CD4-positive, alpha-beta T cell treated with Interferon alpha-2 for 1 hour (primary cell): ENCODE measurements around the gene LRMDA.

Experiments used
- DNase-seq, 2 donors: peaks; one replicate each; pipeline ENCODE4 v3.0.0-alpha.2; 2020 to 2022

LRMDA gene

GRCh38 chr10:76433161-76434005 lies 1002.0 kb downstream of the LRMDA start:
- DNase-seq = no peak

- no peak for DNase-seq
Observed at GRCh38 chr10:76435157-76435556, 1003.7 kb downstream of the LRMDA start.

GRCh38 chr10:76436401-76436811 lies 1005.0 kb downstream of the LRMDA start:
- DNase-seq = no peak

GRCh38 chr10:76436981-76437380 lies 1005.6 kb downstream of the LRMDA start:
- DNase-seq = no peak

GRCh38 chr10:76440426-76440825 lies 1009.0 kb downstream of the LRMDA start:
- no peak for DNase-seq

GRCh38 chr10:76442113-76442512 lies 1010.7 kb downstream of the LRMDA start:
- no peak for DNase-seq

GRCh38 chr10:76444034-76444800 lies 1012.8 kb downstream of the LRMDA start:
- DNase-seq = no peak

- no peak for DNase-seq
Observed at GRCh38 chr10:76447578-76447977, 1016.2 kb downstream of the LRMDA start.

- no peak for DNase-seq
Observed at GRCh38 chr10:76451911-76452310, 1020.5 kb downstream of the LRMDA start.

GRCh38 chr10:76453332-76453731 lies 1021.9 kb downstream of the LRMDA start:
- DNase-seq = no peak

GRCh38 chr10:76453997-76454396 lies 1022.6 kb downstream of the LRMDA start:
- DNase-seq = no peak

GRCh38 chr10:76454506-76455140 lies 1023.2 kb downstream of the LRMDA start:
- no peak for DNase-seq

- DNase-seq = no peak
Observed at GRCh38 chr10:76456197-76456596, 1024.8 kb downstream of the LRMDA start.

- no peak for DNase-seq
Observed at GRCh38 chr10:76459016-76459730, 1027.7 kb downstream of the LRMDA start.

- no peak for DNase-seq
Observed at GRCh38 chr10:76461024-76461423, 1029.6 kb downstream of the LRMDA start.

- DNase-seq = no peak
Observed at GRCh38 chr10:76463111-76463510, 1031.7 kb downstream of the LRMDA start.

GRCh38 chr10:76466836-76467503 lies 1035.5 kb downstream of the LRMDA start:
- DNase-seq = no peak

GRCh38 chr10:76469675-76470074 lies 1038.3 kb downstream of the LRMDA start:
- DNase-seq = no peak

- no peak for DNase-seq
Observed at GRCh38 chr10:76479103-76479790, 1047.8 kb downstream of the LRMDA start.

GRCh38 chr10:76481178-76481577 lies 1049.8 kb downstream of the LRMDA start:
- no peak for DNase-seq

GRCh38 chr10:76487582-76487981 lies 1056.2 kb downstream of the LRMDA start:
- DNase-seq = no peak

GRCh38 chr10:76488602-76489001 lies 1057.2 kb downstream of the LRMDA start:
- DNase-seq = no peak
